H9 (cell line): ENCODE measurements around the gene TRPT1. TPM values are rescaled to one million over a fixed set of nuclear protein-coding genes. Genes with fewer than 3 reads are reported as not detected.

Experiments used
- DNase-seq: peaks from one replicate; pipeline ENCODE4 v3.0.0-alpha.2; 2017
- H2AFZ ChIP-seq: one replicate; pipeline ENCODE4 v1.6.1; 2013; ENCODE audit warnings: mild to moderate bottlenecking, low read length, control low read depth, moderate library complexity
- H2AK5ac ChIP-seq: 2 replicates; pipeline ENCODE4 v1.6.1; 2013; ENCODE audit warnings: low read length, control low read depth, mixed read lengths; ENCODE audit not compliant: insufficient read length
- H2BK120ac ChIP-seq: one replicate; pipeline ENCODE4 v1.6.1; 2013; ENCODE audit warnings: low read depth, mild to moderate bottlenecking, low read length, control low read depth, inconsistent platforms; ENCODE audit not compliant: poor library complexity, severe bottlenecking
- H2BK12ac ChIP-seq: 2 replicates; pipeline ENCODE4 v1.6.1; 2013; ENCODE audit warnings: low read length, control low read depth, mixed read lengths, low read depth; ENCODE audit not compliant: insufficient read length
- H2BK15ac ChIP-seq: 2 replicates; pipeline ENCODE4 v1.6.1; 2013; ENCODE audit warnings: low read depth, low read length, control low read depth
- H2BK20ac ChIP-seq: one replicate; pipeline ENCODE4 v1.6.1; 2013; ENCODE audit warnings: low read depth, mild to moderate bottlenecking, low read length, control low read depth, inconsistent platforms; ENCODE audit not compliant: poor library complexity, severe bottlenecking
- H2BK5ac ChIP-seq: 2 replicates; pipeline ENCODE4 v1.6.1; 2013; ENCODE audit warnings: low read length, control low read depth, mixed read lengths; ENCODE audit not compliant: insufficient read length
- H3K14ac ChIP-seq: 2 replicates; pipeline ENCODE4 v1.6.1; 2013; ENCODE audit warnings: low read length, control low read depth; ENCODE audit not compliant: insufficient read depth
- H3K18ac ChIP-seq: 2 replicates; pipeline ENCODE4 v1.6.1; 2013; ENCODE audit warnings: low read depth, mild to moderate bottlenecking, mixed read lengths, low read length, control low read depth; ENCODE audit not compliant: insufficient read length
- H3K23ac ChIP-seq: 2 replicates; pipeline ENCODE4 v1.6.1; 2013; ENCODE audit warnings: low read length, control low read depth, mixed read lengths, low read depth; ENCODE audit not compliant: insufficient read length
- H3K23me2 ChIP-seq: 2 replicates; pipeline ENCODE4 v1.6.1; 2013; ENCODE audit warnings: low read depth, mild to moderate bottlenecking, mixed read lengths, low read length, control low read depth; ENCODE audit not compliant: insufficient read length, poor library complexity, severe bottlenecking
- H3K27ac ChIP-seq: 2 replicates; pipeline ENCODE4 v1.5.1; 2013; ENCODE audit warnings: low read length, control low read depth, mixed read lengths, low read depth; ENCODE audit not compliant: insufficient read length
- H3K27me3 ChIP-seq: 2 replicates; pipeline ENCODE4 v1.6.1; 2013; ENCODE audit warnings: low read length, control low read depth, inconsistent platforms; ENCODE audit not compliant: insufficient read depth
- H3K4ac ChIP-seq: 2 replicates; pipeline ENCODE4 v1.6.1; 2013; ENCODE audit warnings: low read depth, mild to moderate bottlenecking, control low read depth, inconsistent platforms, low read length, moderate library complexity
- H3K4me1 ChIP-seq: 2 replicates; pipeline ENCODE4 v1.6.1; 2013; ENCODE audit warnings: low read length, control low read depth, inconsistent platforms; ENCODE audit not compliant: insufficient read depth
- H3K4me2 ChIP-seq: 2 replicates; pipeline ENCODE4 v1.6.1; 2013; ENCODE audit warnings: low read length, control low read depth, mixed read lengths; ENCODE audit not compliant: insufficient read length, insufficient read depth
- H3K56ac ChIP-seq: 2 replicates; pipeline ENCODE4 v1.6.1; 2013; ENCODE audit warnings: low read depth, mild to moderate bottlenecking, mixed read lengths, low read length, control low read depth; ENCODE audit not compliant: insufficient read length
- H3K79me1 ChIP-seq: 2 replicates; pipeline ENCODE4 v1.6.1; 2013; ENCODE audit warnings: low read depth, mild to moderate bottlenecking, moderate library complexity, low read length, control low read depth, inconsistent platforms; ENCODE audit not compliant: insufficient read depth, poor library complexity, severe bottlenecking
- H3K79me2 ChIP-seq: 2 replicates; pipeline ENCODE4 v1.6.1; 2013; ENCODE audit warnings: low read length, control low read depth, inconsistent platforms; ENCODE audit not compliant: insufficient read depth
- H3K9ac ChIP-seq: 2 replicates; pipeline ENCODE4 v1.6.1; 2013; ENCODE audit warnings: low read length, control low read depth, mixed read lengths; ENCODE audit not compliant: insufficient read length; ENCODE audit errors: extremely low read depth
- H3K9me3 ChIP-seq: one replicate; pipeline ENCODE4 v1.6.1; 2013; ENCODE audit warnings: low read depth, low read length, inconsistent platforms; ENCODE audit not compliant: control insufficient read depth
- H3T11ph ChIP-seq: one replicate; pipeline ENCODE4 v1.6.1; 2013; ENCODE audit warnings: mild to moderate bottlenecking, low read length, control low read depth, inconsistent platforms
- H4K20me1 ChIP-seq: one replicate; pipeline ENCODE4 v1.6.1; 2013; ENCODE audit not compliant: control insufficient read depth, insufficient read length, insufficient read depth
- H4K5ac ChIP-seq: 2 replicates; pipeline ENCODE4 v1.6.1; 2013; ENCODE audit warnings: low read depth, mild to moderate bottlenecking, mixed read lengths, low read length, control low read depth; ENCODE audit not compliant: insufficient read length
- H4K8ac ChIP-seq: replicated peaks from 2 replicates; pipeline ENCODE4 v1.6.1; 2013; ENCODE audit warnings: low read length, control low read depth, mixed read lengths, low read depth; ENCODE audit not compliant: insufficient read length
- H4K91ac ChIP-seq: 2 replicates; pipeline ENCODE4 v1.6.1; 2013; ENCODE audit warnings: low read depth, mild to moderate bottlenecking, moderate library complexity, mixed read lengths, low read length, control low read depth; ENCODE audit not compliant: insufficient read length
- H3K27ac Mint-ChIP-seq, 3 experiments: 2 replicates in 2 of 3; 3 replicates in 1 of 3; pipeline ENCODE4 v1.8.0; 2020 to 2021; ENCODE audit warnings: mixed read lengths in 3 of 3, mild to moderate bottlenecking in 1 of 3, moderate library complexity in 1 of 3
- H3K27me3 Mint-ChIP-seq: 2 replicates; pipeline ENCODE4 v1.8.0; 2021; ENCODE audit warnings: low read depth, mild to moderate bottlenecking, moderate library complexity, mixed read lengths
- H3K36me3 Mint-ChIP-seq, 3 experiments: 2 replicates in 2 of 3; 3 replicates in 1 of 3; pipeline ENCODE4 v1.8.0; 2020 to 2021; ENCODE audit warnings: low read depth in 3 of 3, mixed read lengths in 3 of 3; ENCODE audit not compliant: insufficient read depth in 1 of 3
- H3K4me1 Mint-ChIP-seq, 2 experiments: 2 replicates each; pipeline ENCODE4 v1.8.0; 2020; ENCODE audit warnings: mixed read lengths in 2 of 2
- H3K4me3 Mint-ChIP-seq, 2 experiments: 2 replicates in 1 of 2; 3 replicates in 1 of 2; pipeline ENCODE4 v1.8.0; 2020 to 2021; ENCODE audit warnings: mild to moderate bottlenecking in 2 of 2, mixed read lengths in 2 of 2, moderate library complexity in 1 of 2
- H3K9me3 Mint-ChIP-seq, 2 experiments: 2 replicates in 1 of 2; 3 replicates in 1 of 2; pipeline ENCODE4 v1.8.0; 2020; ENCODE audit warnings: mild to moderate bottlenecking in 2 of 2, mixed read lengths in 2 of 2, moderate library complexity in 1 of 2
- whole genome bisulfite sequencing: extraction: QIAGEN DNeasy Blood & Tissue Kit; methylation state at CpG from one replicate; pipeline ENCODE4 v1.1.7; 2013; ENCODE audit warnings: missing lambda C conversion rate, low lambda C conversion rate, mixed read lengths; ENCODE audit not compliant: insufficient read length; ENCODE audit errors: extremely low coverage; 5-methylcytosine and 5-hydroxymethylcytosine counted together
- total RNA-seq: library from RNA; stranded (reverse); gene quantifications from 2 replicates; pipeline ENCODE4 v1.2.1, GENCODE V29; 2021
- TF ChIP-seq, protein P1 (sequence below): fragments of 200-600 bp; sonication (generic); conservative IDR thresholded peaks from 3 replicates; pipeline ENCODE4 v1.8.0; 2021; ENCODE audit warnings: antibody characterized with exemption, mild to moderate bottlenecking

Gene TRPT1
- total RNA-seq, 1 experiment from 2014 or later = 33.6 TPM

GRCh38 chr11:64253043-64253442 lies 27.1 kb upstream of the TRPT1 start:
- Histone ChIP-seq H2BK15ac (no peak overlapping the region), H3K79me2 (no peaks in the 10 kb centered on the region; the same call in 1 of the 2 replicates), H2AK5ac (no peak overlapping the region), H2BK20ac (no peak overlapping the region), H2BK5ac (no peak overlapping the region), H3K79me1 (peaks cover 3% of the 10 kb centered on the region), H3K4me1 (peaks cover 9% of the 10 kb centered on the region; the same call in 1 of the 2 replicates), H2BK120ac (no peak overlapping the region), H3K4me2 (peak overlapping the region; percentile 19), H3T11ph (no peak overlapping the region), H3K14ac (no peak overlapping the region), H4K91ac (no peak overlapping the region), H3K9ac (no peak overlapping the region), H3K27me3 (no peaks in the 10 kb centered on the region), H2BK12ac (no peak overlapping the region), H3K56ac (no peak overlapping the region), H3K27ac (no peak overlapping the region), H4K8ac (no peak overlapping the region), H3K4ac (no peak overlapping the region), H3K9me3 (no peaks in the 10 kb centered on the region), H3K23me2 (peaks cover 16% of the 10 kb centered on the region), H2AFZ (no peak overlapping the region), H4K5ac (no peak overlapping the region), H4K20me1 (no peaks in the 10 kb centered on the region), H3K18ac (no peak overlapping the region), H3K23ac (no peak overlapping the region)
- Mint-ChIP-seq H3K9me3 (no peaks in the 10 kb centered on the region), H3K36me3 (peaks cover 20 to 39% (median 32%) of the 10 kb centered on the region in 3 experiments; a peak in 6 of 7 replicates), H3K27me3 (no peaks in the 10 kb centered on the region), H3K4me3 (peak overlapping the region; percentile 85 to 98), H3K27ac (no peak overlapping the region), H3K4me1 (peaks cover 30 to 40% of the 10 kb centered on the region in 2 experiments)
- no peak for DNase-seq
- WGBS = no CpG with 5 or more reads among the region's 8 CpGs
- TF ChIP-seq, protein P1, sequence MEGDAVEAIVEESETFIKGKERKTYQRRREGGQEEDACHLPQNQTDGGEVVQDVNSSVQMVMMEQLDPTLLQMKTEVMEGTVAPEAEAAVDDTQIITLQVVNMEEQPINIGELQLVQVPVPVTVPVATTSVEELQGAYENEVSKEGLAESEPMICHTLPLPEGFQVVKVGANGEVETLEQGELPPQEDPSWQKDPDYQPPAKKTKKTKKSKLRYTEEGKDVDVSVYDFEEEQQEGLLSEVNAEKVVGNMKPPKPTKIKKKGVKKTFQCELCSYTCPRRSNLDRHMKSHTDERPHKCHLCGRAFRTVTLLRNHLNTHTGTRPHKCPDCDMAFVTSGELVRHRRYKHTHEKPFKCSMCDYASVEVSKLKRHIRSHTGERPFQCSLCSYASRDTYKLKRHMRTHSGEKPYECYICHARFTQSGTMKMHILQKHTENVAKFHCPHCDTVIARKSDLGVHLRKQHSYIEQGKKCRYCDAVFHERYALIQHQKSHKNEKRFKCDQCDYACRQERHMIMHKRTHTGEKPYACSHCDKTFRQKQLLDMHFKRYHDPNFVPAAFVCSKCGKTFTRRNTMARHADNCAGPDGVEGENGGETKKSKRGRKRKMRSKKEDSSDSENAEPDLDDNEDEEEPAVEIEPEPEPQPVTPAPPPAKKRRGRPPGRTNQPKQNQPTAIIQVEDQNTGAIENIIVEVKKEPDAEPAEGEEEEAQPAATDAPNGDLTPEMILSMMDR = no peak
